IMR-90 (cell line): Measurements from ENCODE around the gene KMT2B. TPM values are rescaled to one million over a fixed set of nuclear protein-coding genes. Genes with fewer than 3 reads are reported as not detected.

Experiments
- ATAC-seq: fragments of 200-7000 bp; cut with Tn5 transposase; 2 replicates; pipeline ENCODE4 v1.9.1; 2020; ENCODE audit warnings: low read depth, mild to moderate bottlenecking, moderate library complexity
- BruUV-seq: library from RNA; stranded (reverse); fragments of 400-500 nt; replicated peaks from 2 replicates; lab custom pipeline; 2021; lab: Mats Ljungman, UMichigan
- CTCF ChIA-PET: fragments of 300-600 bp; formaldehyde crosslinking; extraction: SDS; loops from one replicate; lab custom pipeline; 2021; ENCODE audit warnings: antibody characterized with exemption; lab: Yijun Ruan, JAX
- POLR2A ChIA-PET: fragments of 300-600 bp; sonication (Branson Sonifier 250); formaldehyde crosslinking; loops from one replicate; lab custom pipeline; 2022; ENCODE audit warnings: antibody characterized with exemption; ENCODE audit not compliant: unreplicated experiment; lab: Charles Lee
- DNase-seq: peaks from one replicate; pipeline ENCODE4 v3.0.0; 2013
- H2AFZ ChIP-seq: replicated peaks from 2 replicates; pipeline ENCODE3; 2013; ENCODE audit warnings: low read length, mild to moderate bottlenecking; ENCODE audit not compliant: poor library complexity
- H2AK5ac ChIP-seq: 2 replicates; pipeline ENCODE4 v1.6.1; 2013; ENCODE audit warnings: low read depth, low read length, inconsistent platforms
- H2AK9ac ChIP-seq: replicated peaks from 2 replicates; pipeline ENCODE3; 2013; ENCODE audit warnings: mild to moderate bottlenecking, low read depth, low read length, moderate library complexity; ENCODE audit not compliant: poor library complexity
- H2BK120ac ChIP-seq: 2 replicates; pipeline ENCODE4 v1.6.1; 2013; ENCODE audit warnings: low read depth, low read length, inconsistent platforms
- H2BK15ac ChIP-seq: 3 replicates; pipeline ENCODE4 v1.6.1; 2013; ENCODE audit warnings: low read depth, low read length, inconsistent platforms
- H2BK20ac ChIP-seq: 2 replicates; pipeline ENCODE4 v1.6.1; 2013; ENCODE audit warnings: low read depth, mild to moderate bottlenecking, inconsistent platforms, low read length, moderate library complexity
- H2BK5ac ChIP-seq: 2 replicates; pipeline ENCODE4 v1.6.1; 2013; ENCODE audit warnings: mild to moderate bottlenecking, low read depth, low read length, inconsistent platforms; ENCODE audit not compliant: poor library complexity, severe bottlenecking
- H3K14ac ChIP-seq: replicated peaks from 2 replicates; pipeline ENCODE4 v1.6.1; 2013; ENCODE audit warnings: low read depth, low read length, inconsistent platforms
- H3K18ac ChIP-seq: 2 replicates; pipeline ENCODE4 v1.6.1; 2013; ENCODE audit warnings: low read depth, low read length, control low read depth
- H3K23ac ChIP-seq: 2 replicates; pipeline ENCODE4 v1.6.1; 2013; ENCODE audit warnings: low read depth, low read length, inconsistent platforms
- H3K27ac ChIP-seq: 2 replicates; pipeline ENCODE4 v1.5.1; 2013; ENCODE audit warnings: mild to moderate bottlenecking, control low read depth, low read length; ENCODE audit not compliant: insufficient read depth
- H3K27me3 ChIP-seq: 2 replicates; pipeline ENCODE4 v1.6.1; 2013; ENCODE audit warnings: low read length; ENCODE audit not compliant: control insufficient read depth, insufficient read depth
- H3K36me3 ChIP-seq: 2 replicates; pipeline ENCODE4 v1.6.1; 2013; ENCODE audit warnings: low read length, mixed read lengths; ENCODE audit not compliant: control insufficient read depth, insufficient read depth
- H3K4ac ChIP-seq: 2 replicates; pipeline ENCODE4 v1.6.1; 2013; ENCODE audit warnings: low read depth, low read length, inconsistent platforms
- H3K4me1 ChIP-seq: 2 replicates; pipeline ENCODE4 v1.6.1; 2013; ENCODE audit warnings: low read length, mixed read lengths; ENCODE audit not compliant: control insufficient read depth, insufficient read depth
- H3K4me2 ChIP-seq: 2 replicates; pipeline ENCODE4 v1.6.1; 2013; ENCODE audit warnings: low read depth, mild to moderate bottlenecking, control low read depth, low read length, moderate library complexity
- H3K4me3 ChIP-seq: 2 replicates; pipeline ENCODE4 v1.5.1; 2013; ENCODE audit warnings: low read depth, mild to moderate bottlenecking, control low read depth, low read length, moderate library complexity; ENCODE audit not compliant: insufficient read depth
- H3K56ac ChIP-seq: 2 replicates; pipeline ENCODE4 v1.6.1; 2013; ENCODE audit warnings: low read length, inconsistent platforms; ENCODE audit not compliant: insufficient read depth; ENCODE audit errors: extremely low read depth
- H3K79me1 ChIP-seq, 2 experiments: 2 replicates each; pipeline ENCODE4 v1.6.1; 2013; ENCODE audit warnings: low read length in 2 of 2, inconsistent platforms in 1 of 2, low read depth in 1 of 2
- H3K9ac ChIP-seq: 2 replicates; pipeline ENCODE4 v1.6.1; 2013; ENCODE audit warnings: low read depth, low read length, control low read depth
- H3K9me1 ChIP-seq: 2 replicates; pipeline ENCODE4 v1.6.1; 2013; ENCODE audit warnings: low read length, inconsistent platforms; ENCODE audit not compliant: insufficient read depth
- H3K9me3 ChIP-seq: 2 replicates; pipeline ENCODE4 v1.6.1; 2013; ENCODE audit warnings: low read length; ENCODE audit not compliant: control insufficient read depth, insufficient read depth
- H4K20me1 ChIP-seq: 2 replicates; pipeline ENCODE4 v1.6.1; 2013; ENCODE audit warnings: low read length, inconsistent platforms; ENCODE audit not compliant: insufficient read depth
- H4K5ac ChIP-seq: 2 replicates; pipeline ENCODE4 v1.6.1; 2013; ENCODE audit warnings: mild to moderate bottlenecking, low read depth, low read length, control low read depth
- H4K8ac ChIP-seq, 2 experiments: 2 replicates each; pipeline ENCODE4 v1.6.1; 2013; ENCODE audit warnings: low read depth in 2 of 2, low read length in 2 of 2, control low read depth in 1 of 2, inconsistent platforms in 1 of 2
- H4K91ac ChIP-seq: 2 replicates; pipeline ENCODE4 v1.6.1; 2013; ENCODE audit warnings: low read depth, low read length, inconsistent platforms; ENCODE audit not compliant: insufficient read depth
- CHD1 ChIP-seq: IDR thresholded peaks from 2 replicates; pipeline ENCODE4 v1.6.1; 2012; ENCODE audit warnings: low read depth, low read length, improper control_type of control experiment
- FOS ChIP-seq: fragments of 150-350 bp; IDR thresholded peaks from 2 replicates; pipeline ENCODE4 v1.6.1; 2016; ENCODE audit warnings: low read depth, low read length
- MAZ ChIP-seq: IDR thresholded peaks from 2 replicates; pipeline ENCODE4 v1.6.1; 2012; ENCODE audit warnings: low read depth, mild to moderate bottlenecking, low read length, improper control_type of control experiment, moderate library complexity, borderline replicate concordance
- POLR2A ChIP-seq: IDR thresholded peaks from 2 replicates; pipeline ENCODE4 v1.6.1; 2012; ENCODE audit warnings: mild to moderate bottlenecking, low read depth, low read length
- WGBS, 2 experiments: methylation state at CpG; one replicate each; pipeline versions ENCODE4 v1.1.5 to v1.1.7; 2013; ENCODE audit warnings: missing lambda C conversion rate in 2 of 2; ENCODE audit not compliant: insufficient read length in 1 of 2; ENCODE audit errors: extremely low coverage in 2 of 2; 5-methylcytosine and 5-hydroxymethylcytosine counted together
- dilution Hi-C: fragments of 300-500 bp; cut with HindIII; formaldehyde crosslinking; loops from one replicate; pipeline ENCODE4 v1.14.3; 2018; ENCODE audit warnings: low sequenced_read_pairs; ENCODE audit not compliant: unreplicated experiment
- in situ Hi-C: fragments of 300-500 bp; cut with MboI; formaldehyde crosslinking; loops from 3 replicates; pipeline ENCODE4 v1.14.3; 2019; ENCODE audit warnings: low sequenced_read_pairs, inconsistent platforms, mixed read lengths
- intact Hi-C: fragments of 100-400 bp; cut with micrococcal nuclease; formaldehyde crosslinking; loops from 2 replicates; pipeline ENCODE4 v1.10.0; 2022
- polyA plus RNA-seq, 3 experiments: library from polyadenylated mRNA; depleted of rRNA; stranded (reverse); fragments of >200 nt; gene quantifications; 2 replicates each; pipeline ENCODE4 v1.2.3, GENCODE V29; 2012; ENCODE audit warnings: low replicate concordance in 1 of 3
- total RNA-seq: library from RNA; depleted of rRNA; stranded (reverse); fragments of >200 nt; gene quantifications from 2 replicates; pipeline ENCODE4 v1.2.3, GENCODE V29; 2012
- TF ChIP-seq, protein P1 (sequence below): conservative IDR thresholded peaks from 2 replicates; pipeline ENCODE4 v1.5.1; 2012; ENCODE audit warnings: mild to moderate bottlenecking, low read depth, low read length, improper control_type of control experiment

KMT2B gene
- total and polyA plus RNA-seq, 2 of the 4 experiments (the other 2 are of a cell fraction), result 3.0 to 30.7 TPM

DNA sequence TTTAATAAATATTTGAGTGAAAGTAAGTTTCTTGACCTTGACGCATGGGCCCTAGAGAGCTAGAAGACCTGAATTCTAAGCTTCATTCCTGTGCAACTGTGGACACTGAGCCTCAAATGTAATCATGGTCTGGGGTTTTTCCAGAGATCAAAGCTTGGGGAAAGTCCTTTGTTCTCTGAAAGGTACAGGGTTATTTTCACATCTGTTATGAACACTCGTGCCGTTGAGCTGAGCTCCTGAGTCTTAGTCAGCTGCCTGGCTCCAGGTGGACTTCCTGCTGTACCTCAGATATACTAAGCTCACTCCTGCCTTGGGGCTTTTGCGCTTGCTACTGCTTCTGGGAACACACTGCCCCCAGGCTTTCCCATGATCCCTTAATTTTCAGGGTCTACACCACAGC lies 21.0 kb upstream of the KMT2B start:
- Histone ChIP-seq H3K9ac (no peak overlapping the region), H2BK120ac (no peak overlapping the region), H3K4me3 (no peak overlapping the region), H3K79me1 (no peaks in the 10 kb centered on the region), H3K4me2 (no peak overlapping the region), H3K9me1 (no peaks in the 10 kb centered on the region), H2AFZ (no peak overlapping the region), H3K18ac (no peak overlapping the region), H2BK5ac (no peak overlapping the region), H3K27me3 (peaks cover 2% of the 10 kb centered on the region; the same call in 1 of the 2 replicates), H4K91ac (no peak overlapping the region), H4K20me1 (no peaks in the 10 kb centered on the region), H3K4me1 (no peaks in the 10 kb centered on the region), H3K9me3 (no peaks in the 10 kb centered on the region), H3K56ac (no peak overlapping the region), H2BK20ac (no peak overlapping the region), H2BK15ac (no peak overlapping the region), H3K27ac (no peak overlapping the region), H2AK5ac (no peak overlapping the region), H4K8ac (no peak overlapping the region), H3K36me3 (no peaks in the 10 kb centered on the region), H4K5ac (no peak overlapping the region), H3K23ac (no peak overlapping the region), H3K14ac (no peak overlapping the region), H2AK9ac (no peak overlapping the region), H3K4ac (no peak overlapping the region)
- no TSS peak for BruUV-seq
- ChIA-PET POLR2A (no interaction called here), CTCF (no interaction called here)
- intact Hi-C loops (no loop called here), in situ Hi-C loops (no loop called here), dilution Hi-C loops (no loop called here)
- TF ChIP-seq POLR2A, result no peak
- no peak for TF ChIP-seq FOS
- TF ChIP-seq CHD1, result no peak
- TF ChIP-seq, protein P1, sequence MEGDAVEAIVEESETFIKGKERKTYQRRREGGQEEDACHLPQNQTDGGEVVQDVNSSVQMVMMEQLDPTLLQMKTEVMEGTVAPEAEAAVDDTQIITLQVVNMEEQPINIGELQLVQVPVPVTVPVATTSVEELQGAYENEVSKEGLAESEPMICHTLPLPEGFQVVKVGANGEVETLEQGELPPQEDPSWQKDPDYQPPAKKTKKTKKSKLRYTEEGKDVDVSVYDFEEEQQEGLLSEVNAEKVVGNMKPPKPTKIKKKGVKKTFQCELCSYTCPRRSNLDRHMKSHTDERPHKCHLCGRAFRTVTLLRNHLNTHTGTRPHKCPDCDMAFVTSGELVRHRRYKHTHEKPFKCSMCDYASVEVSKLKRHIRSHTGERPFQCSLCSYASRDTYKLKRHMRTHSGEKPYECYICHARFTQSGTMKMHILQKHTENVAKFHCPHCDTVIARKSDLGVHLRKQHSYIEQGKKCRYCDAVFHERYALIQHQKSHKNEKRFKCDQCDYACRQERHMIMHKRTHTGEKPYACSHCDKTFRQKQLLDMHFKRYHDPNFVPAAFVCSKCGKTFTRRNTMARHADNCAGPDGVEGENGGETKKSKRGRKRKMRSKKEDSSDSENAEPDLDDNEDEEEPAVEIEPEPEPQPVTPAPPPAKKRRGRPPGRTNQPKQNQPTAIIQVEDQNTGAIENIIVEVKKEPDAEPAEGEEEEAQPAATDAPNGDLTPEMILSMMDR, result no peak
- no peak for TF ChIP-seq MAZ
- ATAC-seq (no peak), DNase-seq (no peak)
- WGBS, 2 experiments, result 82% methylated on average over 3 of the region's 4 CpGs; no CpG with 5 or more reads in 1 of the 2 experiments
